Activated T-cell treated with anti-CD3 and anti-CD28 coated beads, Interleukin-2, amount 50 U/mL, for 72 hours (primary cell): ENCODE results near the gene ZNF613. TPM values are rescaled to one million over a fixed set of nuclear protein-coding genes. Genes with fewer than 3 reads are reported as not detected.
"Not testable (repeated sequence)": the region's sequence is repeated elsewhere in the genome, so short reads cannot be mapped to it uniquely, and the experiment has no call there.

Source experiments
- ATAC-seq, 2 donors: fragments of 150-1000 bp; cut with Tn5 transposase; replicated peaks in 1 of 2; 2 replicates each; pipeline ENCODE4 v1.10.0; 2021; ENCODE audit warnings: moderate library complexity in 2 of 2, mild to moderate bottlenecking in 1 of 2
- DNase-seq, 2 donors: peaks; one replicate each; pipeline ENCODE4 v3.0.0; 2021 to 2022; ENCODE audit warnings: mixed read lengths in 1 of 2
- H3K27ac Mint-ChIP-seq: one replicate; pipeline ENCODE4 v1.8.0; 2022; ENCODE audit warnings: mild to moderate bottlenecking, moderate library complexity, mixed read lengths
- H3K27me3 Mint-ChIP-seq: one replicate; pipeline ENCODE4 v1.8.0; 2022; ENCODE audit warnings: low read depth, mixed read lengths
- H3K36me3 Mint-ChIP-seq, 2 donors: one replicate each; pipeline ENCODE4 v1.8.0; 2022; ENCODE audit warnings: mixed read lengths in 2 of 2, mild to moderate bottlenecking in 1 of 2; ENCODE audit not compliant: insufficient read depth in 2 of 2
- H3K4me1 Mint-ChIP-seq: one replicate; pipeline ENCODE4 v1.8.0; 2022; ENCODE audit warnings: low read depth, mixed read lengths
- H3K4me3 Mint-ChIP-seq, 2 donors: one replicate each; pipeline ENCODE4 v1.8.0; 2022; ENCODE audit warnings: mild to moderate bottlenecking in 2 of 2, mixed read lengths in 2 of 2, moderate library complexity in 2 of 2
- H3K9me3 Mint-ChIP-seq, 2 donors: one replicate each; pipeline ENCODE4 v1.8.0; 2022; ENCODE audit warnings: mixed read lengths in 2 of 2
- total RNA-seq, 2 donors: library from RNA; stranded (reverse); gene quantifications; one replicate each; pipeline ENCODE4 v1.2.3, GENCODE V29; 2022

Gene ZNF613
- 1 to 10 TPM; 4.2 to 4.3 TPM for total RNA-seq

- peaks cover 23% of the 10 kb centered on the region for H3K4me1 Mint-ChIP-seq
- H3K4me3 Mint-ChIP-seq, result peak within 1 kb of the TSS; percentile 84 to 98
- H3K36me3 Mint-ChIP-seq, result peaks cover 44 to 72% of the 10 kb centered on the region in 2 donors
- no peaks in the 10 kb centered on the region for H3K27me3 Mint-ChIP-seq
- ATAC-seq (peak; percentile 89 to 95), DNase-seq (peak; percentile 84 to 85)
- H3K9me3 Mint-ChIP-seq, result peaks cover 27 to 37% of the 10 kb centered on the region in 2 donors
- peak within 1 kb of the TSS; percentile 10 for H3K27ac Mint-ChIP-seq
Measured at GRCh38 chr19:51926784-51927741, at the start of gene ZNF613. Gene ZNF613, plus strand, starts transcription at chr19:51927472. Its CDS starts 8,749 bp downstream, at chr19:51936221.

- DNase-seq (no peak), ATAC-seq (no peak)
- no peak overlapping the region for H3K27ac Mint-ChIP-seq
- H3K9me3 Mint-ChIP-seq, result peaks cover 27 to 28% of the 10 kb centered on the region in 2 donors
- peaks cover 1% of the 10 kb centered on the region for H3K4me1 Mint-ChIP-seq
- H3K27me3 Mint-ChIP-seq, result no peaks in the 10 kb centered on the region
- H3K36me3 Mint-ChIP-seq, result peaks cover 54 to 76% of the 10 kb centered on the region in 2 donors
- no peak overlapping the region for H3K4me3 Mint-ChIP-seq
Measured at GRCh38 chr19:51882518-51882917, 44.8 kb upstream of the ZNF613 start.

DNA sequence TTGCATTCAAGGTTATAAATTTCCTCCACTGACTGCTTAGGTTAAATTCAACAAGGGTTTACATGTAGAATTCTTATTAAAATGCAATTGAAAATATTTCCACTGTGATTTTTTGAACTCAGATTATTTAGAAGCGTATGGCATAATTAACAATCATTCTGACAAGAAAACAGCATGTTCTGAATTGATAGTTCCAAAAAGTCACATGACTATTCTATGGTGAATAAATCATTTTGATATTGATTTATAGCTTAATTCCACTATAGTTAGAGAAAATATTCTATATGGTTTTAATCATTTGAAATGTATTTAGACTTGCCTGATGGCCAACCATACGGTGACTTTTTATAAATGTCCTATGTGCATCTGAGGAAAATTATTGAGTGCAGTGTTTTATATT, 42.6 kb upstream of the ZNF613 start:
- Mint-ChIP-seq H3K4me3 (no peak overlapping the region), H3K27ac (no peak overlapping the region), H3K27me3 (no peaks in the 10 kb centered on the region), H3K4me1 (peaks cover 12% of the 10 kb centered on the region), H3K36me3 (peaks cover 60 to 80% of the 10 kb centered on the region in 2 donors), H3K9me3 (peaks cover 31 to 35% of the 10 kb centered on the region in 2 donors)
- ATAC-seq, result no peak
- DNase-seq, result no peak

- DNase-seq, result peak; percentile 62 to 85
Measured at GRCh38 chr19:51887522-51888498, 39.5 kb upstream of the ZNF613 start, which contains the start of gene ZNF577. Gene ZNF577, minus strand, starts transcription at chr19:51887951. Its CDS starts 7,569 bp downstream, at chr19:51880382.

DNA sequence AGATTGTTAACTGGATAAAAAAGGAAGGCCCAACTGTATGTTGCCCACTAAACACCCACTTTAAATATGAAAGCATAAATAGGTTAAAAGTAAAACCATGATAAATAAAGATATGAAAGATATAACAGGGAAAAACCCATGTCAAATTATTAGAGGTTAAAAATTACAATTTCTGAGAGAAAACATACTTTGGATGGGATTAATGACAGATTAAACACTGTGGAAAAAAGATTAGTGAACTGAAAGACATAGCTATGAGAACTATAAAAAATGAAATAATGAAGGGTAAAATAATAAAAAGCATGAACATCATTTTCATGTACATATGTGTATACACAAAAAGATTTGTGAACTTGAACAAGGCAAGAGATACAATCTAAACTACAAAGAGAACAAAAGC, 37.3 kb upstream of the ZNF613 start:
- Mint-ChIP-seq H3K27me3 (no peaks in the 10 kb centered on the region), H3K9me3 (peaks cover 32 to 46% of the 10 kb centered on the region in 2 donors), H3K36me3 (peaks cover 67 to 88% of the 10 kb centered on the region in 2 donors), H3K4me1 (peaks cover 12% of the 10 kb centered on the region), H3K27ac (no peak overlapping the region), H3K4me3 (no peak overlapping the region)
- ATAC-seq (no peak), DNase-seq (no peak)

More at GRCh38 chr19:51887522-51888498, 39.5 kb upstream of the ZNF613 start, which contains the start of gene ZNF577:
- peak within 1 kb of the TSS; percentile 61 for H3K27ac Mint-ChIP-seq
- ATAC-seq, result peak; percentile 85 to 94
- no peaks in the 10 kb centered on the region for H3K27me3 Mint-ChIP-seq
- peak within 1 kb of the TSS; percentile 95 to 98 for H3K4me3 Mint-ChIP-seq
- peaks cover 56 to 84% of the 10 kb centered on the region in 2 donors for H3K36me3 Mint-ChIP-seq
- H3K4me1 Mint-ChIP-seq, result peaks cover 12% of the 10 kb centered on the region
- peaks cover 28 to 35% of the 10 kb centered on the region in 2 donors for H3K9me3 Mint-ChIP-seq

DNA sequence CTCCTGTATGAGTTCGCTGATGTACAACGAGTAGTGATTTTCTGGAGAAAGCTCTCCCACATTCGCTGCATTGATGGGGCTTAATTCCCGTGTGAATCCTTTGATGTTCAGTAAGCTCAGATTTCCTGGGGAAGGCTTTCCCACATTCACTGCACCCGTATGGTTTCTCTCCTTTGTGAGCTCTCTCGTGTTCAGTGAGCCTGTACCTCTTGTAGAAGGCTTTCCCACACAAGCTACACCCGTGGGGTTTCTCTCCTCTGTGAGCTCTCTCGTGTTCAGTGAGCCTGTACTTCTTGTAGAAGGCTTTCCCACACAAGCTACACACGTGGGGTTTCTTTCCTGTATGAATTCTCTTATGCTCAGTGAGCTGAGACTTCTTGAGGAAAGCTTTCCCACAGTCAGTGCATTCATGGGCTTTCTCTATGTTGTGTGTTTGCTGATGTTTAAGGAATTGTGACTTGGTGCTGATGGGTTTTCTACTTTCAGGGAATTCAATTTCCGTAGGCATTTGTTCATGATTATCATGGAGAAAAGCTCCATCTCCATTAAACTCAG, 36.0 kb upstream of the ZNF613 start:
- Mint-ChIP-seq H3K4me1 (peaks cover 12% of the 10 kb centered on the region), H3K9me3 (peaks cover 33 to 53% of the 10 kb centered on the region in 2 donors), H3K4me3 (no peak overlapping the region), H3K27me3 (no peaks in the 10 kb centered on the region), H3K27ac (no peak overlapping the region), H3K36me3 (peaks cover 70 to 91% of the 10 kb centered on the region in 2 donors)
- DNase-seq (no peak), ATAC-seq (no peak)

- Mint-ChIP-seq H3K9me3 (peaks cover 18 to 33% of the 10 kb centered on the region in 2 donors), H3K4me3 (no peak overlapping the region), H3K4me1 (peaks cover 23% of the 10 kb centered on the region), H3K27me3 (no peaks in the 10 kb centered on the region), H3K36me3 (peaks cover 55 to 87% of the 10 kb centered on the region in 2 donors), H3K27ac (no peak overlapping the region)
- DNase-seq, result no peak
- ATAC-seq, result no peak
Measured at GRCh38 chr19:51901860-51902259, 25.4 kb upstream of the ZNF613 start.

GRCh38 chr19:51903192-51903591, 24.1 kb upstream of the ZNF613 start:
- H3K4me3 Mint-ChIP-seq, result peak overlapping the region; percentile 62 to 93
- ATAC-seq, result no peak
- H3K36me3 Mint-ChIP-seq, result peaks cover 56 to 85% of the 10 kb centered on the region in 2 donors
- H3K4me1 Mint-ChIP-seq, result peaks cover 28% of the 10 kb centered on the region
- H3K9me3 Mint-ChIP-seq, result peaks cover 23 to 34% of the 10 kb centered on the region in 2 donors
- H3K27me3 Mint-ChIP-seq, result peaks cover 9% of the 10 kb centered on the region
- H3K27ac Mint-ChIP-seq, result no peak overlapping the region
- no peak for DNase-seq

- ATAC-seq, result peak; percentile 95 to 97
- H3K4me3 Mint-ChIP-seq, result peak within 1 kb of the TSS; percentile 91 to 93
- DNase-seq, result peak; percentile 85 to 88
- H3K36me3 Mint-ChIP-seq, result peaks cover 59 to 81% of the 10 kb centered on the region in 2 donors
- peak within 1 kb of the TSS; percentile 91 for H3K27ac Mint-ChIP-seq
- H3K27me3 Mint-ChIP-seq, result peaks cover 21% of the 10 kb centered on the region
- peaks cover 28% of the 10 kb centered on the region for H3K4me1 Mint-ChIP-seq
- H3K9me3 Mint-ChIP-seq, result peaks cover 29 to 37% of the 10 kb centered on the region in 2 donors
Measured at GRCh38 chr19:51904331-51905165, 22.7 kb upstream of the ZNF613 start, which contains the start of gene ZNF649. Gene ZNF649, minus strand, starts transcription at chr19:51905017. Its CDS starts 4,910 bp downstream, at chr19:51900107.

DNA sequence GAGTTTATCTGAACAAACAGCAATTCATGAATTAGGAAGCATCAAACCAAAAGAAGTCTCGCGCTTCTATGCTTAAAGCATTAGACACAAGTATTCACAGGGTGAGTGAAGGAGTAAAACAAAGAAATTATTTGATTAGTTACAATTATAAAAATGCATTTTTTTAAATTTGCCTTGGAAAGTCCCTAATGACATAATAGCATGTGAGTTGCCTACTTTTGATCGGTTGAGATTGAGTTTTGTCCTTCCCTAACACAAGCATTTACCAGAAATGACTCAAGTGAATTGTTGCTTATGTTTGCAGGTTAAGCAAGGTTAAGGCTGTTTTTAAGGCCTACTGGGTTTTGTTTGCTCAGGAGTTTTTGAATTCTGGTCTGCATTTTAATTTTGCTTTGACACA, 22.1 kb upstream of the ZNF613 start:
- H3K27me3 Mint-ChIP-seq, result peaks cover 26% of the 10 kb centered on the region
- DNase-seq (no peak), ATAC-seq (peak; percentile 16 to 21)
- peaks cover 32 to 35% of the 10 kb centered on the region in 2 donors for H3K9me3 Mint-ChIP-seq
- H3K27ac Mint-ChIP-seq, result peak overlapping the region; percentile 91
- H3K4me3 Mint-ChIP-seq, result peak overlapping the region; percentile 91 to 93
- peaks cover 28% of the 10 kb centered on the region for H3K4me1 Mint-ChIP-seq
- peaks cover 54 to 79% of the 10 kb centered on the region in 2 donors for H3K36me3 Mint-ChIP-seq

GRCh38 chr19:51905639-51906038, 21.6 kb upstream of the ZNF613 start:
- peaks cover 53 to 77% of the 10 kb centered on the region in 2 donors for H3K36me3 Mint-ChIP-seq
- not testable (repeated sequence) for H3K4me3 Mint-ChIP-seq, DNase-seq, ATAC-seq, H3K27ac Mint-ChIP-seq
- H3K27me3 Mint-ChIP-seq, result peaks cover 26% of the 10 kb centered on the region
- H3K4me1 Mint-ChIP-seq, result peaks cover 28% of the 10 kb centered on the region
- peaks cover 32 to 33% of the 10 kb centered on the region in 2 donors for H3K9me3 Mint-ChIP-seq
